HS-27A (cell line): ENCODE measurements around the gene TXNRD2.

Experiments
- DNase-seq: peaks from one replicate; pipeline ENCODE4 v3.0.0-alpha.2; 2012; ENCODE audit warnings: low read depth, missing footprints

TXNRD2 gene

GRCh38 chr22:19904935-19905334 is 36.7 kb downstream of the TXNRD2 start:
- DNase-seq, result no peak

GRCh38 chr22:19904174-19904856 is 37.3 kb downstream of the TXNRD2 start:
- DNase-seq, result no peak

GRCh38 chr22:19903513-19903912 is 38.1 kb downstream of the TXNRD2 start:
- DNase-seq, result no peak

GRCh38 chr22:19903031-19903430 is 38.6 kb downstream of the TXNRD2 start:
- no peak for DNase-seq

- DNase-seq, result no peak
These were observed 39.3 kb downstream of the TXNRD2 start for GRCh38 chr22:19902245-19902715.

- DNase-seq, result no peak
These were observed 39.9 kb downstream of the TXNRD2 start for GRCh38 chr22:19901577-19902244.

GRCh38 chr22:19900707-19901436 is 40.7 kb downstream of the TXNRD2 start:
- no peak for DNase-seq

- DNase-seq, result no peak
These were observed 42.6 kb downstream of the TXNRD2 start for GRCh38 chr22:19898831-19899567.

- DNase-seq, result no peak
These were observed 43.5 kb downstream of the TXNRD2 start for GRCh38 chr22:19898145-19898544.

- DNase-seq, result no peak
These were observed 43.9 kb downstream of the TXNRD2 start for GRCh38 chr22:19897726-19898125.

GRCh38 chr22:19896665-19897355 is 44.8 kb downstream of the TXNRD2 start:
- no peak for DNase-seq

- no peak for DNase-seq
These were observed 46.3 kb downstream of the TXNRD2 start for GRCh38 chr22:19895160-19895849.

GRCh38 chr22:19893363-19893762 is 48.3 kb downstream of the TXNRD2 start:
- DNase-seq, result no peak

GRCh38 chr22:19892925-19893324 is 48.7 kb downstream of the TXNRD2 start:
- no peak for DNase-seq

- DNase-seq, result no peak
These were observed 49.2 kb downstream of the TXNRD2 start for GRCh38 chr22:19892257-19892879.

- no peak for DNase-seq
These were observed 50.0 kb downstream of the TXNRD2 start for GRCh38 chr22:19891317-19892256.

GRCh38 chr22:19890502-19891316 is 50.9 kb downstream of the TXNRD2 start:
- DNase-seq, result no peak

GRCh38 chr22:19889951-19890350 is 51.7 kb downstream of the TXNRD2 start:
- no peak for DNase-seq
